ENCODE data around the gene MRPL52. TPM values are rescaled to one million over a fixed set of nuclear protein-coding genes. Genes with fewer than 3 reads are reported as not detected.
A peak's percentile ranks its signal among the peaks of the same experiment; 100 is the strongest.

The MRPL52 gene
- total and polyA plus RNA-seq, 2 of the 13 experiments (the other 11 are each of a cell fraction or from before 2014, with no cell fraction given) = 118 to 329 TPM

DNA sequence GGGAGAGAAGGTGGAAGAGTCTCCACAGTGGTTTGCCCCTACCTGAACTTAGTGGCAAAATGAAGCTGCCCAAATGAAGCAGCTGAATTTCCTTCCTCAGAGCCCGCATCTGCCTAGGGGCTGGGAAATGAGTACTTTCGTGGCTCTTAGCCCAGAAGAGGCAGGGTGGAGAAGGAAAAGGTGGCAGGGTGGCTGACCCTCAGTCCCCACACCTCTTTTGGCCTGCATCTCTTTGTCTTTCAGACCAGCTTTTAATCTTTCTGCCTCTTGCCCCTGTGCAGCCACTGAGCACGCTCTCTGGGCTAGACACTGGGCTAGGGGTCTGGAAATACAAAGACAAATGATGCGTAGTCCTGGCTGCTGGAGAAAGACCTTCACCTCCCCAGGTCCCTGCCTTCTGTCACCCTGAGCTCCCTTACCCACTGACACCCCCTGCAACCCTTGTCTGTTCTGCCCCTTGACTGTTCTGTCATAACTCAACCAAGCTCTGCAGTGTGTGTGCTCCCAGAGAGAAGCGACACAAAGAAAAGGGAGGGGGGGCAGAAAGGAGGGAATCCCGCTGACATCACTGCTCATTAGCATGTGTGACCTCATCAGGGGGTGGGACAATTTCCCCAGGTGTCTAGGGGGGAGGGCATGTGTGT, 53.0 kb downstream of the MRPL52 start:
- Histone ChIP-seq H3K9me3 (ENCODE audit: low read length) (no peaks in the 10 kb centered on the region), H3K36me3 (replicated peaks in 1 of 2; ENCODE audit: control insufficient read depth in 1 of 2, insufficient read depth in 2 of 2, low read length in 2 of 2) (no peaks in the 10 kb centered on the region), H3K4me3 (replicated peaks in 1 of 3; ENCODE audit: insufficient read depth in 1 of 3, low read depth in 2 of 3, low read length in 3 of 3) (no peak overlapping the region), H3K4me1 (ENCODE audit: insufficient read depth, low read length) (peaks cover 27% of the 10 kb centered on the region), H3K4me2 (ENCODE audit: low read depth, low read length) (no peak overlapping the region), H3K9ac (ENCODE audit: insufficient read depth, low read depth, low read length) (no peak overlapping the region), H3K79me2 (ENCODE audit: insufficient read depth, low read length) (no peaks in the 10 kb centered on the region), H3K27me3 (ENCODE audit: control insufficient read depth in 1 of 2, insufficient read depth in 2 of 2, low read length in 2 of 2) (peaks cover 8 to 54% of the 10 kb centered on the region in 2 experiments; a peak in 4 of 5 replicates), H4K20me1 (ENCODE audit: insufficient read depth, low read length) (no peaks in the 10 kb centered on the region; the same call in 1 of the 2 replicates), H2AFZ (ENCODE audit: low read length) (no peak overlapping the region), H3K27ac (ENCODE audit: extremely low read length, insufficient read depth, low read length) (no peak overlapping the region)
- POLR2A ChIA-PET = interaction anchor here (1.1 to 5.3 kb wide), 6 partner anchors 10 to 293 kb away, joined by 4 to 53 read pairs (median 5); partner anchors contain the start of genes ACIN1, C14orf119, LRP10 and OXA1L
- no TSS peak for BruUV-seq (replicated peaks)
- intact Hi-C loops (cut with micrococcal nuclease; ENCODE audit: unreplicated experiment) (no loop called here), in situ Hi-C loops (cut with HindIII; ENCODE audit: extremely low pct_ligation_motif_present, low pct_unique_long_range_greater_than_20kb) (no loop called here)
- FAIRE-seq (no peak), ATAC-seq (peak; percentile 20), DNase-seq (ENCODE audit: low spot score) (no peak)
- CTCF ChIA-PET (ENCODE audit: low intra/inter-chr PET ratio, low total read pairs) = no interaction called here
- WGBS (ENCODE audit: low lambda C conversion rate) = 26% methylated on average over 6 of the region's 6 CpGs
- TF ChIP-seq, protein P1, sequence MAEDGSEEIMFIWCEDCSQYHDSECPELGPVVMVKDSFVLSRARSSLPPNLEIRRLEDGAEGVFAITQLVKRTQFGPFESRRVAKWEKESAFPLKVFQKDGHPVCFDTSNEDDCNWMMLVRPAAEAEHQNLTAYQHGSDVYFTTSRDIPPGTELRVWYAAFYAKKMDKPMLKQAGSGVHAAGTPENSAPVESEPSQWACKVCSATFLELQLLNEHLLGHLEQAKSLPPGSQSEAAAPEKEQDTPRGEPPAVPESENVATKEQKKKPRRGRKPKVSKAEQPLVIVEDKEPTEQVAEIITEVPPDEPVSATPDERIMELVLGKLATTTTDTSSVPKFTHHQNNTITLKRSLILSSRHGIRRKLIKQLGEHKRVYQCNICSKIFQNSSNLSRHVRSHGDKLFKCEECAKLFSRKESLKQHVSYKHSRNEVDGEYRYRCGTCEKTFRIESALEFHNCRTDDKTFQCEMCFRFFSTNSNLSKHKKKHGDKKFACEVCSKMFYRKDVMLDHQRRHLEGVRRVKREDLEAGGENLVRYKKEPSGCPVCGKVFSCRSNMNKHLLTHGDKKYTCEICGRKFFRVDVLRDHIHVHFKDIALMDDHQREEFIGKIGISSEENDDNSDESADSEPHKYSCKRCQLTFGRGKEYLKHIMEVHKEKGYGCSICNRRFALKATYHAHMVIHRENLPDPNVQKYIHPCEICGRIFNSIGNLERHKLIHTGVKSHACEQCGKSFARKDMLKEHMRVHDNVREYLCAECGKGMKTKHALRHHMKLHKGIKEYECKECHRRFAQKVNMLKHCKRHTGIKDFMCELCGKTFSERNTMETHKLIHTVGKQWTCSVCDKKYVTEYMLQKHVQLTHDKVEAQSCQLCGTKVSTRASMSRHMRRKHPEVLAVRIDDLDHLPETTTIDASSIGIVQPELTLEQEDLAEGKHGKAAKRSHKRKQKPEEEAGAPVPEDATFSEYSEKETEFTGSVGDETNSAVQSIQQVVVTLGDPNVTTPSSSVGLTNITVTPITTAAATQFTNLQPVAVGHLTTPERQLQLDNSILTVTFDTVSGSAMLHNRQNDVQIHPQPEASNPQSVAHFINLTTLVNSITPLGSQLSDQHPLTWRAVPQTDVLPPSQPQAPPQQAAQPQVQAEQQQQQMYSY (CRISPR knock-in tag; IDR thresholded peaks at IDR 0.05) = no peak
- TF ChIP-seq, protein P2, sequence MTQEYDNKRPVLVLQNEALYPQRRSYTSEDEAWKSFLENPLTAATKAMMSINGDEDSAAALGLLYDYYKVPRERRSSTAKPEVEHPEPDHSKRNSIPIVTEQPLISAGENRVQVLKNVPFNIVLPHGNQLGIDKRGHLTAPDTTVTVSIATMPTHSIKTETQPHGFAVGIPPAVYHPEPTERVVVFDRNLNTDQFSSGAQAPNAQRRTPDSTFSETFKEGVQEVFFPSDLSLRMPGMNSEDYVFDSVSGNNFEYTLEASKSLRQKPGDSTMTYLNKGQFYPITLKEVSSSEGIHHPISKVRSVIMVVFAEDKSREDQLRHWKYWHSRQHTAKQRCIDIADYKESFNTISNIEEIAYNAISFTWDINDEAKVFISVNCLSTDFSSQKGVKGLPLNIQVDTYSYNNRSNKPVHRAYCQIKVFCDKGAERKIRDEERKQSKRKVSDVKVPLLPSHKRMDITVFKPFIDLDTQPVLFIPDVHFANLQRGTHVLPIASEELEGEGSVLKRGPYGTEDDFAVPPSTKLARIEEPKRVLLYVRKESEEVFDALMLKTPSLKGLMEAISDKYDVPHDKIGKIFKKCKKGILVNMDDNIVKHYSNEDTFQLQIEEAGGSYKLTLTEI (CRISPR knock-in tag; conservative IDR thresholded peaks at IDR 0.05) = no peak
- no peak for TF ChIP-seq CEBPB (IDR thresholded peaks at IDR 0.05; ENCODE audit: borderline replicate concordance, low read depth, low read length)
- TF ChIP-seq, protein P3, sequence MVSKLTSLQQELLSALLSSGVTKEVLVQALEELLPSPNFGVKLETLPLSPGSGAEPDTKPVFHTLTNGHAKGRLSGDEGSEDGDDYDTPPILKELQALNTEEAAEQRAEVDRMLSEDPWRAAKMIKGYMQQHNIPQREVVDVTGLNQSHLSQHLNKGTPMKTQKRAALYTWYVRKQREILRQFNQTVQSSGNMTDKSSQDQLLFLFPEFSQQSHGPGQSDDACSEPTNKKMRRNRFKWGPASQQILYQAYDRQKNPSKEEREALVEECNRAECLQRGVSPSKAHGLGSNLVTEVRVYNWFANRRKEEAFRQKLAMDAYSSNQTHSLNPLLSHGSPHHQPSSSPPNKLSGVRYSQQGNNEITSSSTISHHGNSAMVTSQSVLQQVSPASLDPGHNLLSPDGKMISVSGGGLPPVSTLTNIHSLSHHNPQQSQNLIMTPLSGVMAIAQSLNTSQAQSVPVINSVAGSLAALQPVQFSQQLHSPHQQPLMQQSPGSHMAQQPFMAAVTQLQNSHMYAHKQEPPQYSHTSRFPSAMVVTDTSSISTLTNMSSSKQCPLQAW (CRISPR knock-in tag; IDR thresholded peaks at IDR 0.05) = no peak
- peak; percentile 80 for TF ChIP-seq CREB1 (IDR thresholded peaks at IDR 0.05)
- no peak for TF ChIP-seq CREB1 (CRISPR knock-in tag; IDR thresholded peaks at IDR 0.05)
- TF ChIP-seq ZBTB21 (CRISPR knock-in tag; IDR thresholded peaks at IDR 0.05) = no peak
- TF ChIP-seq ZNF644 (CRISPR knock-in tag; IDR thresholded peaks at IDR 0.05; ENCODE audit: low read depth) = no peak
- no peak for TF ChIP-seq ZNF615 (CRISPR knock-in tag; IDR thresholded peaks at IDR 0.05; ENCODE audit: borderline replicate concordance)
- TF ChIP-seq SP1 (IDR thresholded peaks at IDR 0.05) = no peak
- no peak for TF ChIP-seq SP1 (CRISPR knock-in tag; IDR thresholded peaks at IDR 0.05)
- no peak for TF ChIP-seq ZNF446 (CRISPR knock-in tag; IDR thresholded peaks at IDR 0.05)
- TF ChIP-seq SMAD3 (CRISPR knock-in tag; IDR thresholded peaks at IDR 0.05) = no peak
- no peak for TF ChIP-seq KDM5A (IDR thresholded peaks at IDR 0.05; ENCODE audit: borderline replicate concordance, low read length)
- TF ChIP-seq, protein P4, sequence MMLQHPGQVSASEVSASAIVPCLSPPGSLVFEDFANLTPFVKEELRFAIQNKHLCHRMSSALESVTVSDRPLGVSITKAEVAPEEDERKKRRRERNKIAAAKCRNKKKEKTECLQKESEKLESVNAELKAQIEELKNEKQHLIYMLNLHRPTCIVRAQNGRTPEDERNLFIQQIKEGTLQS (CRISPR knock-in tag; IDR thresholded peaks at IDR 0.05) = no peak
- TF ChIP-seq PCBP2 (optimal IDR thresholded peaks at IDR 0.05; ENCODE audit: low read depth, low read length, poor library complexity, severe bottlenecking) = no peak
- TF ChIP-seq ZNF207 (IDR thresholded peaks at IDR 0.05; ENCODE audit: borderline replicate concordance) = no peak
- TF ChIP-seq ZNF367 (CRISPR knock-in tag; IDR thresholded peaks at IDR 0.05; ENCODE audit: borderline replicate concordance) = no peak

Data from HepG2 (cell line).